MCF 10A (cell line): ENCODE data around the gene BAG1. TPM values are rescaled to one million over a fixed set of nuclear protein-coding genes. Genes with fewer than 3 reads are reported as not detected.
A peak's percentile ranks its signal among the peaks of the same experiment; 100 is the strongest.

ENCODE experiments used
- BruUV-seq: library from RNA; stranded (reverse); fragments of 400-500 nt; replicated peaks from 2 replicates; lab custom pipeline; 2021; lab: Mats Ljungman, UMichigan
- CTCF ChIA-PET: fragments of 300-600 bp; sonication (Branson Sonifier 250); formaldehyde crosslinking; extraction: SDS; loops from one replicate; lab custom pipeline; 2021; ENCODE audit warnings: antibody characterized with exemption, inconsistent platforms; lab: Yijun Ruan, JAX
- POLR2A ChIA-PET: fragments of 300-600, 350-650 bp; sonication (Branson Sonifier 250); formaldehyde crosslinking; extraction: SDS; loops from one replicate; lab custom pipeline; 2020; ENCODE audit warnings: antibody characterized with exemption, inconsistent platforms; lab: Yijun Ruan, JAX
- DNase-seq: peaks from one replicate; pipeline ENCODE4 v3.0.0-alpha.2; 2018; ENCODE audit not compliant: unreplicated experiment
- H3K27ac Mint-ChIP-seq: one replicate; pipeline ENCODE4 v1.8.0; 2022; ENCODE audit warnings: mild to moderate bottlenecking, low read depth, mixed read lengths; ENCODE audit not compliant: unreplicated experiment
- H3K27me3 Mint-ChIP-seq: one replicate; pipeline ENCODE4 v1.8.0; 2022; ENCODE audit warnings: mixed read lengths; ENCODE audit not compliant: insufficient read depth, unreplicated experiment
- H3K36me3 Mint-ChIP-seq: one replicate; pipeline ENCODE4 v1.8.0; 2022; ENCODE audit warnings: mild to moderate bottlenecking, moderate library complexity, mixed read lengths; ENCODE audit not compliant: insufficient read depth, unreplicated experiment
- H3K4me1 Mint-ChIP-seq: one replicate; pipeline ENCODE4 v1.8.0; 2022; ENCODE audit warnings: mixed read lengths; ENCODE audit not compliant: insufficient read depth, unreplicated experiment
- H3K4me3 Mint-ChIP-seq: one replicate; pipeline ENCODE4 v1.8.0; 2022; ENCODE audit warnings: mild to moderate bottlenecking, moderate library complexity, mixed read lengths; ENCODE audit not compliant: unreplicated experiment
- H3K9me3 Mint-ChIP-seq: one replicate; pipeline ENCODE4 v1.8.0; 2022; ENCODE audit warnings: mixed read lengths; ENCODE audit not compliant: unreplicated experiment
- CTCF ChIP-seq: fragments of 200-600 bp; IDR thresholded peaks from one replicate; pipeline ENCODE4 v1.8.0; 2022; ENCODE audit warnings: antibody characterized with exemption, mild to moderate bottlenecking; ENCODE audit not compliant: unreplicated experiment
- intact Hi-C: fragments of 100-400 bp; cut with micrococcal nuclease; formaldehyde crosslinking; loops from 2 replicates; pipeline ENCODE4 v1.14.1; 2022
- total RNA-seq: library from RNA; stranded (reverse); gene quantifications from 2 replicates; pipeline ENCODE4 v1.2.3, GENCODE V29; 2022

The BAG1 gene
- total RNA-seq, 1 experiment from 2014 or later: 91.8 TPM

- Mint-ChIP-seq H3K36me3 (peaks cover 63% of the 10 kb centered on the region), H3K27me3 (no peaks in the 10 kb centered on the region), H3K9me3 (no peaks in the 10 kb centered on the region), H3K4me1 (peaks cover 25% of the 10 kb centered on the region), H3K27ac (no peak overlapping the region), H3K4me3 (no peak overlapping the region)
- no peak for TF ChIP-seq CTCF
- ChIA-PET POLR2A (interaction anchor here (0.6 to 7.9 kb wide), 2 partner anchors 34 to 191 kb away, joined by 4 to 387 read pairs; partner anchors contain the start of gene SMU1), CTCF (no interaction called here)
- no peak for DNase-seq
- no TSS peak for BruUV-seq
- intact Hi-C loops: no loop called here
These were observed 2.8 kb upstream of the BAG1 start for GRCh38 chr9:33267151-33267767.

GRCh38 chr9:33265211-33265865, 830 bp upstream of the BAG1 start:
- Mint-ChIP-seq H3K36me3 (peaks cover 63% of the 10 kb centered on the region), H3K27ac (peak overlapping the region; percentile 95), H3K4me3 (peak overlapping the region; percentile 99), H3K27me3 (no peaks in the 10 kb centered on the region), H3K4me1 (peaks cover 28% of the 10 kb centered on the region), H3K9me3 (no peaks in the 10 kb centered on the region)
- no peak for DNase-seq
- intact Hi-C loops: loop anchor here (2.0 kb wide), 2 partner anchors 25 to 55 kb away; partner anchors contain the start of gene NFX1
- no peak for TF ChIP-seq CTCF
- ChIA-PET CTCF (interaction anchor here (0.6 to 4.8 kb wide), 7 partner anchors 11 to 137 kb away, joined by 3 to 30 read pairs (median 3); no protein-coding TSS in a partner anchor), POLR2A (interaction anchor here (0.7 to 7.9 kb wide), 14 partner anchors 12 to 240 kb away, joined by 3 to 387 read pairs (median 6); partner anchors contain the start of genes B4GALT1, DNAJA1, NFX1 and NOL6)
- TSS peak; percentile 39 for BruUV-seq

GRCh38 chr9:33264003-33264472, 470 bp downstream of the BAG1 start:
- H3K27me3 Mint-ChIP-seq: no peaks in the 10 kb centered on the region
- peak; percentile 38 for DNase-seq
- CTCF ChIA-PET: interaction anchor here (0.6 to 4.8 kb wide), 6 partner anchors 12 to 103 kb away, joined by 4 to 30 read pairs (median 7); no protein-coding TSS in a partner anchor
- no peaks in the 10 kb centered on the region for H3K9me3 Mint-ChIP-seq
- H3K4me3 Mint-ChIP-seq: peak overlapping the region; percentile 99
- peaks cover 34% of the 10 kb centered on the region for H3K4me1 Mint-ChIP-seq
- intact Hi-C loops: loop anchor here (1.0 to 2.0 kb wide), 6 partner anchors 27 to 188 kb away; partner anchors contain the start of genes NFX1 and SMU1
- no peak for TF ChIP-seq CTCF
- POLR2A ChIA-PET: interaction anchor here (0.6 to 7.9 kb wide), 23 partner anchors 11 to 248 kb away, joined by 3 to 387 read pairs (median 6); partner anchors contain the start of genes B4GALT1, DNAJA1, NFX1 and NOL6
- peak overlapping the region; percentile 95 for H3K27ac Mint-ChIP-seq
- TSS peak; percentile 27 for BruUV-seq
- H3K36me3 Mint-ChIP-seq: peaks cover 66% of the 10 kb centered on the region
